IgD-negative memory B cell (primary cell): ENCODE data around the gene NELL1. TPM values are rescaled to one million over a fixed set of nuclear protein-coding genes. Genes with fewer than 3 reads are reported as not detected.

Source experiments
- H3K27ac Mint-ChIP-seq, 3 donors: one replicate each; pipeline ENCODE4 v1.8.0; 2020 to 2022; ENCODE audit warnings: mild to moderate bottlenecking in 3 of 3, mixed read lengths in 3 of 3, moderate library complexity in 1 of 3
- H3K27me3 Mint-ChIP-seq: one replicate; pipeline ENCODE4 v1.8.0; 2021; ENCODE audit warnings: mixed read lengths
- H3K36me3 Mint-ChIP-seq: one replicate; pipeline ENCODE4 v1.8.0; 2020; ENCODE audit warnings: mild to moderate bottlenecking, mixed read lengths
- H3K4me1 Mint-ChIP-seq, 3 donors: one replicate each; pipeline ENCODE4 v1.8.0; 2020 to 2022; ENCODE audit warnings: mixed read lengths in 3 of 3, mild to moderate bottlenecking in 1 of 3
- H3K4me3 Mint-ChIP-seq, 4 donors: one replicate each; pipeline ENCODE4 v1.8.0; 2020 to 2022; ENCODE audit warnings: mild to moderate bottlenecking in 4 of 4, mixed read lengths in 4 of 4, moderate library complexity in 3 of 4
- H3K9me3 Mint-ChIP-seq, 3 donors: one replicate each; pipeline ENCODE4 v1.8.0; 2020 to 2021; ENCODE audit warnings: mixed read lengths in 3 of 3, mild to moderate bottlenecking in 1 of 3
- polyA plus RNA-seq: library from polyadenylated mRNA; unstranded; fragments of 300-500 nt; fragmentation: Illumina TruSeq; gene quantifications from one replicate; pipeline ENCODE4 v1.2.3, GENCODE V29; 2021

NELL1 gene
- polyA plus RNA-seq, 1 donor from 2014 or later = not detected

DNA sequence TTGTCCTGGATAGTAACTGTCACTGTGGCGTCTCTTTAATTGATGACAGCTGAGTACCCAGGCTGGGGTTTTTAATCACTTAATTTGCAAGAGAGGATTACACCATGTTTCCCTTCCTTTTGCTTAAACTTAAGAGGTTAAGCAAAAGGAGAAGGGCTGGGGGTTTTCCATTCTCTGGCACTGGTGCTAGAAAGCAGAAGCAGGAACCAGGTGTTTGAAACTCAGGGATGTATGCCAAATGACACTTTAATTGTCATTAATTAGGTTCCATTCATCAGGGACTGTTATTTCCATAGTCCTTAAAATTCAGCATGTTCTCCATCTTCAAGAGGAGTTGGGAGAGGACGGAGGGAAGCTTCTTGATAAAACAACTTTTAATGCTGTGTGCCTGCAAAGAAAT is 746.2 kb downstream of the NELL1 start:
- H3K4me3 Mint-ChIP-seq = no peak overlapping the region
- peaks cover 3 to 16% (median 7%) of the 10 kb centered on the region in 3 donors for H3K9me3 Mint-ChIP-seq
- H3K27ac Mint-ChIP-seq = no peak overlapping the region
- no peaks in the 10 kb centered on the region for H3K36me3 Mint-ChIP-seq
- no peaks in the 10 kb centered on the region for H3K4me1 Mint-ChIP-seq
- H3K27me3 Mint-ChIP-seq = no peaks in the 10 kb centered on the region

- Mint-ChIP-seq H3K36me3 (no peaks in the 10 kb centered on the region), H3K27ac (peak overlapping the region in 1 of 3 donors; percentile 34), H3K4me3 (no peak overlapping the region), H3K4me1 (no peaks in the 10 kb centered on the region), H3K27me3 (no peaks in the 10 kb centered on the region), H3K9me3 (peaks cover 6 to 31% (median 11%) of the 10 kb centered on the region in 3 donors)
Measured at GRCh38 chr11:21421711-21422329, 752.4 kb downstream of the NELL1 start.

DNA sequence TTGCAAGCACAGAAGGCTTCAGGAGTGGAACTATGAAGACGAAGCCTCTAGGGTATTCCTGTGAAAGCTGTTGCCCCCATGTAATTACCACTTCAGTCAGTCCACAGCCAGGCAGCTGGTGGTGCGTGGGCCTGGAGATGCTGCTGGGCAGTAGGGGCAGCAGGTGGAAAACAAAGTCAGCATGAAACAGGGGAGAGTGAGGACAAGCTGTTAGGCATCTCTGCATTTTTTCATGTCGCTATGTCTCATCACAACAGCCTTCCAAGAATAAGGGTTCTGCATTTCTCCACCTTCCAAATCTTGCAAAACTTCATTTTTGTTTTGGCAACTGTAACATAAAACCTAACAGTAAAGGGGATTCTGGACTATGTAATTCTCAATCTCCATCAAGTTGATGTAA is 757.5 kb downstream of the NELL1 start:
- H3K9me3 Mint-ChIP-seq = peaks cover 2 to 14% (median 5%) of the 10 kb centered on the region in 3 donors
- no peaks in the 10 kb centered on the region for H3K4me1 Mint-ChIP-seq
- H3K36me3 Mint-ChIP-seq = no peaks in the 10 kb centered on the region
- H3K4me3 Mint-ChIP-seq = no peak overlapping the region
- no peaks in the 10 kb centered on the region for H3K27me3 Mint-ChIP-seq
- no peak overlapping the region for H3K27ac Mint-ChIP-seq

DNA sequence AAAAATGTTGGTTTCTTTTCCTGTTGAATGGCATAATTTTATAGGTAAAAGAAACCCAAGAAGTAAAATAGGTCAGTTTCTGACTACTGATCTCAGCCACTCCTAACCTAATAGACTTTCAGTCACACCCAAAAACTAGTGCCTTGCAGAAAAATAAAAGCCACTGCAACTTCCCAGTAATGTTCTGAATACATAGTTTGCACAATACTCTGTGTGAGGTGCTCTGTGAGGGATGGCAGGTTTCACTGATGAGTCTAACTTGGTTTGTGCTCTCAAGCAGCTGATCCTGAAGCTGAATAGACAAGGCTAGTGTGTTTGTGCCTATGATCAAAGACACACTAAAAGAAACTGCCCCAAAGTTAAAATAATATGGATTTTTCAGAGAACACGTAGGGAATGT is 758.3 kb downstream of the NELL1 start:
- Mint-ChIP-seq H3K27me3 (no peaks in the 10 kb centered on the region), H3K27ac (no peak overlapping the region), H3K36me3 (no peaks in the 10 kb centered on the region), H3K4me3 (no peak overlapping the region), H3K4me1 (no peaks in the 10 kb centered on the region), H3K9me3 (peaks cover 2 to 14% (median 4%) of the 10 kb centered on the region in 3 donors)

GRCh38 chr11:21428796-21429195 is 759.4 kb downstream of the NELL1 start:
- no peaks in the 10 kb centered on the region for H3K4me1 Mint-ChIP-seq
- no peak overlapping the region for H3K27ac Mint-ChIP-seq
- H3K27me3 Mint-ChIP-seq = no peaks in the 10 kb centered on the region
- peaks cover 2 to 15% (median 4%) of the 10 kb centered on the region in 3 donors for H3K9me3 Mint-ChIP-seq
- no peaks in the 10 kb centered on the region for H3K36me3 Mint-ChIP-seq
- H3K4me3 Mint-ChIP-seq = no peak overlapping the region

GRCh38 chr11:21429401-21429800 is 760.0 kb downstream of the NELL1 start:
- Mint-ChIP-seq H3K9me3 (peaks cover 2 to 20% (median 4%) of the 10 kb centered on the region in 3 donors), H3K4me1 (no peaks in the 10 kb centered on the region), H3K36me3 (no peaks in the 10 kb centered on the region), H3K4me3 (no peak overlapping the region), H3K27ac (no peak overlapping the region), H3K27me3 (no peaks in the 10 kb centered on the region)

- Mint-ChIP-seq H3K9me3 (peaks cover 4 to 14% (median 4%) of the 10 kb centered on the region in 3 donors), H3K4me3 (no peak overlapping the region), H3K36me3 (no peaks in the 10 kb centered on the region), H3K27me3 (no peaks in the 10 kb centered on the region), H3K4me1 (no peaks in the 10 kb centered on the region), H3K27ac (no peak overlapping the region)
Measured at GRCh38 chr11:21430537-21430936, 761.2 kb downstream of the NELL1 start.

- Mint-ChIP-seq H3K27me3 (no peaks in the 10 kb centered on the region), H3K36me3 (no peaks in the 10 kb centered on the region), H3K27ac (no peak overlapping the region), H3K9me3 (peaks cover 0 to 2% (median 0%) of the 10 kb centered on the region in 3 donors), H3K4me1 (no peaks in the 10 kb centered on the region), H3K4me3 (no peak overlapping the region)
Measured at GRCh38 chr11:21446939-21447590, 777.7 kb downstream of the NELL1 start.

- Mint-ChIP-seq H3K4me1 (no peaks in the 10 kb centered on the region), H3K27me3 (no peaks in the 10 kb centered on the region), H3K27ac (no peak overlapping the region), H3K36me3 (no peaks in the 10 kb centered on the region), H3K4me3 (no peak overlapping the region), H3K9me3 (no peaks in the 10 kb centered on the region)
Measured at GRCh38 chr11:21447871-21448270, 778.5 kb downstream of the NELL1 start.

GRCh38 chr11:21456186-21456585 is 786.8 kb downstream of the NELL1 start:
- Mint-ChIP-seq H3K27ac (no peak overlapping the region), H3K36me3 (no peaks in the 10 kb centered on the region), H3K4me1 (no peaks in the 10 kb centered on the region), H3K4me3 (no peak overlapping the region), H3K9me3 (peaks cover 0 to 3% (median 2%) of the 10 kb centered on the region in 3 donors), H3K27me3 (no peaks in the 10 kb centered on the region)

DNA sequence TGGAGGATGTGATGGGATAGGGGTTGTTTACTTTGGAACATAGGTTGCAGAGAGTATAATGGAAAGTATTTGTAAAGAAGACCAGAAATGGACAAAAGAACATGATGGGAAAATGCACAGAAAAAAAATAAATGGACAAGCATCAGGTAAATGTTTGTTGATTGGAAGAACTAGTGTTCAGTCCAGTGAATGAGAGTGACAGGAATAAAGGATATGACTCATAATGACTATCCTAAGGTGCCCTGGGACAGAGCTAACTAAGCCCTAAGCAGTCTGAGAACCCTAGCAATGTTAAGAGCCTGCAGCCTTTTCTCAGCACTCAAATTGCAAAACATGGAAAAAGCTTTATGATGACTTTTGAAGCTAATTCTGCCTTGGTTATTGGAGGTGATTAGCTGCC is 790.7 kb downstream of the NELL1 start:
- Mint-ChIP-seq H3K4me1 (no peaks in the 10 kb centered on the region), H3K27ac (no peak overlapping the region), H3K27me3 (no peaks in the 10 kb centered on the region), H3K9me3 (peaks cover 2 to 8% (median 6%) of the 10 kb centered on the region in 3 donors), H3K4me3 (no peak overlapping the region), H3K36me3 (no peaks in the 10 kb centered on the region)

DNA sequence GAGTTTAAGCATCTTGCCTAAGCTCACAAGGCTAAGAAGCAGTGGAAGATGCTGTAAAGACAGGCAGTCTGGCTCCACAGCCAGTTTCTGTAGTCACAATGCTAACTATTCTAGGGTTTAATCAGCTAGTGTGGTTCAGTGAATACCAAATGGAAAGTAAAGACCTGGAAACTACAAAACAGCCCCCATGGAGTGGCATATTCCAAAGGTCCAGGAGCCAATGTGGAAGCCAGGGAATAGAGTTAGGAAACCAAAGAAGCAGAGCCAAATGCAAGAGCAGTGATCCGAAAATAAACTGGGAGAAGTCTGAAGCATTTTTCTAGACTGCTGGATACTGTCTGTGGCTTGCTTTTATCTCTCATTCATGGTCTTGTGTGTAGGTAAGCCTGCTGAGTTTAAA is 792.3 kb downstream of the NELL1 start:
- H3K27me3 Mint-ChIP-seq = no peaks in the 10 kb centered on the region
- no peaks in the 10 kb centered on the region for H3K36me3 Mint-ChIP-seq
- H3K27ac Mint-ChIP-seq = no peak overlapping the region
- H3K4me3 Mint-ChIP-seq = no peak overlapping the region
- H3K9me3 Mint-ChIP-seq = peaks cover 0 to 8% (median 3%) of the 10 kb centered on the region in 3 donors
- no peaks in the 10 kb centered on the region for H3K4me1 Mint-ChIP-seq

DNA sequence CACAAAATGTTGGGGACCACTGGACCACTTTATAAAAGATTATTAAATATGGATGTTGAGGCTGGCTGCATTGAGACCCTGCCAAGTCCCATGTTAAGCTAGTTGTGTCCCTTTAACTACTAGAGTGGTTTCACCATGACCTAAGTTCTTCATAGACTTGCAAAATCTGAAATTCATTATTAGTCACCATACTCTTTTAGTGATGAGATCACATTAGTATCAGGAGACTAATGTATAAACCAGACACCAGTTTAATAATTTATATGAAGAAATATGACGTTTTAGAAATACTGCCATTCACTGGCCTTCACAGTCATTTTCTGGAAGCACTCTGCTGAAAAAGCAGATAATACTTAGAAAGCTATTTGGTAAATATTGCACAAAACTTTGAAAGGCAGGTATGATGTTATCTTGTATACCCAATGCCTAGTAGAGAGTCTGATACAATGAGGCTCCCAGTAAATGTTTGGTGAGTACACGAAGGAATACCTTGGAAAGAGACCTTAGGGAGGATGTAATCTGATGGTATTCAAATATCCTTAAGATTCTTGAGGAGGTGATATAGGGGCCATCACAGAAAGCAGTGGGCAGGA is 795.3 kb downstream of the NELL1 start:
- no peaks in the 10 kb centered on the region for H3K36me3 Mint-ChIP-seq
- H3K9me3 Mint-ChIP-seq = peaks cover 0 to 8% (median 3%) of the 10 kb centered on the region in 3 donors
- H3K27me3 Mint-ChIP-seq = no peaks in the 10 kb centered on the region
- H3K4me3 Mint-ChIP-seq = no peak overlapping the region
- no peak overlapping the region for H3K27ac Mint-ChIP-seq
- no peaks in the 10 kb centered on the region for H3K4me1 Mint-ChIP-seq

- peaks cover 0 to 9% (median 3%) of the 10 kb centered on the region in 3 donors for H3K9me3 Mint-ChIP-seq
- no peak overlapping the region for H3K27ac Mint-ChIP-seq
- H3K4me1 Mint-ChIP-seq = no peaks in the 10 kb centered on the region
- H3K4me3 Mint-ChIP-seq = no peak overlapping the region
- H3K27me3 Mint-ChIP-seq = no peaks in the 10 kb centered on the region
- H3K36me3 Mint-ChIP-seq = no peaks in the 10 kb centered on the region
Measured at GRCh38 chr11:21465203-21465602, 795.8 kb downstream of the NELL1 start.

GRCh38 chr11:21465920-21466319 is 796.5 kb downstream of the NELL1 start:
- peaks cover 0 to 13% (median 3%) of the 10 kb centered on the region in 3 donors for H3K9me3 Mint-ChIP-seq
- H3K4me1 Mint-ChIP-seq = no peaks in the 10 kb centered on the region
- no peaks in the 10 kb centered on the region for H3K36me3 Mint-ChIP-seq
- no peak overlapping the region for H3K4me3 Mint-ChIP-seq
- H3K27ac Mint-ChIP-seq = no peak overlapping the region
- H3K27me3 Mint-ChIP-seq = no peaks in the 10 kb centered on the region

GRCh38 chr11:21470521-21470920 is 801.1 kb downstream of the NELL1 start:
- no peaks in the 10 kb centered on the region for H3K4me1 Mint-ChIP-seq
- H3K36me3 Mint-ChIP-seq = no peaks in the 10 kb centered on the region
- peaks cover 0 to 5% (median 2%) of the 10 kb centered on the region in 3 donors for H3K9me3 Mint-ChIP-seq
- H3K4me3 Mint-ChIP-seq = no peak overlapping the region
- no peaks in the 10 kb centered on the region for H3K27me3 Mint-ChIP-seq
- no peak overlapping the region for H3K27ac Mint-ChIP-seq
